ENCODE measurements around the gene FEZ2.
A peak's percentile ranks its signal among the peaks of the same experiment; 100 is the strongest.

The FEZ2 gene

GRCh38 chr2:36549165-36549574 lies 48.8 kb downstream of the FEZ2 start:
- peak; percentile 42 for ATAC-seq
- no peak for TF ChIP-seq ARNTL (CRISPR knock-in tag; IDR thresholded peaks at IDR 0.05; ENCODE audit: borderline replicate concordance, low read depth)
- no peak for TF ChIP-seq ZNF70 (CRISPR knock-in tag; IDR thresholded peaks at IDR 0.05)
- TF ChIP-seq TSHZ2 (CRISPR knock-in tag; IDR thresholded peaks at IDR 0.05), result no peak
- TF ChIP-seq ISL1 (CRISPR knock-in tag; IDR thresholded peaks at IDR 0.05), result no peak
- no peak for TF ChIP-seq PATZ1 (CRISPR knock-in tag; IDR thresholded peaks at IDR 0.05; ENCODE audit: borderline replicate concordance)
- TF ChIP-seq CSRNP3 (CRISPR knock-in tag; IDR thresholded peaks at IDR 0.05), result no peak

GRCh38 chr2:36547906-36548305 lies 50.1 kb downstream of the FEZ2 start:
- ATAC-seq, result peak; percentile 23
- TF ChIP-seq ZNF70 (CRISPR knock-in tag; IDR thresholded peaks at IDR 0.05) (no peak), TCF4 (CRISPR knock-in tag; IDR thresholded peaks at IDR 0.05; ENCODE audit: borderline replicate concordance) (no peak), SNAI2 (CRISPR knock-in tag; IDR thresholded peaks at IDR 0.05) (no peak), RARB (CRISPR knock-in tag; IDR thresholded peaks at IDR 0.05) (no peak), POU6F1 (CRISPR knock-in tag; IDR thresholded peaks at IDR 0.05; ENCODE audit: borderline replicate concordance, low read depth) (no peak), ZFP30 (CRISPR knock-in tag; IDR thresholded peaks at IDR 0.05) (no peak), ARNTL (CRISPR knock-in tag; IDR thresholded peaks at IDR 0.05; ENCODE audit: borderline replicate concordance, low read depth) (no peak), PPARA (CRISPR knock-in tag; IDR thresholded peaks at IDR 0.05; ENCODE audit: borderline replicate concordance) (no peak), OSR1 (CRISPR knock-in tag; IDR thresholded peaks at IDR 0.05) (no peak), BACH2 (CRISPR knock-in tag; IDR thresholded peaks at IDR 0.05; ENCODE audit: borderline replicate concordance) (no peak), PATZ1 (CRISPR knock-in tag; IDR thresholded peaks at IDR 0.05; ENCODE audit: borderline replicate concordance) (no peak), TSHZ2 (CRISPR knock-in tag; IDR thresholded peaks at IDR 0.05) (no peak), GLIS3 (CRISPR knock-in tag; IDR thresholded peaks at IDR 0.05) (no peak), TOX (CRISPR knock-in tag; IDR thresholded peaks at IDR 0.05; ENCODE audit: borderline replicate concordance) (no peak)
